Stomach smooth muscle (tissue), 2 donors: ENCODE data around the gene VPS13D.

Experiments used
- H3K27ac ChIP-seq: one replicate; pipeline ENCODE4 v1.7.0; 2013; ENCODE audit warnings: mild to moderate bottlenecking, low read length, inconsistent platforms
- H3K27me3 ChIP-seq, 2 donors: one replicate each; pipeline ENCODE4 v1.7.0; 2013; ENCODE audit warnings: low read length in 2 of 2; ENCODE audit not compliant: insufficient read depth in 2 of 2, control insufficient read depth in 1 of 2
- H3K36me3 ChIP-seq, 2 donors: one replicate each; pipeline ENCODE4 v1.7.0; 2013; ENCODE audit warnings: low read length in 2 of 2; ENCODE audit not compliant: control insufficient read depth in 2 of 2, insufficient read depth in 2 of 2
- H3K4me1 ChIP-seq: one replicate; pipeline ENCODE4 v1.7.0; 2013; ENCODE audit warnings: low read length; ENCODE audit not compliant: control insufficient read depth, insufficient read depth
- H3K4me3 ChIP-seq, 2 donors: one replicate each; pipeline ENCODE4 v1.7.0; 2013; ENCODE audit warnings: low read length in 2 of 2
- H3K9ac ChIP-seq, 2 donors: one replicate each; pipeline ENCODE4 v1.7.0; 2013; ENCODE audit warnings: low read length in 2 of 2, mild to moderate bottlenecking in 1 of 2
- H3K9me3 ChIP-seq, 2 donors: one replicate each; pipeline ENCODE4 v1.7.0; 2013; ENCODE audit warnings: low read length in 2 of 2; ENCODE audit not compliant: control insufficient read depth in 2 of 2
- donor health status: healthy.
- donor health status: Pancreatic carcinoma.

The VPS13D gene

GRCh38 chr1:12258272-12258671 is 28.4 kb downstream of the VPS13D start:
- no peak overlapping the region for H3K9ac ChIP-seq
- no peaks in the 10 kb centered on the region for H3K4me1 ChIP-seq
- H3K27me3 ChIP-seq, result no peaks in the 10 kb centered on the region
- H3K36me3 ChIP-seq, result peaks cover 54 to 75% of the 10 kb centered on the region in 2 donors
- no peak overlapping the region for H3K4me3 ChIP-seq
- H3K9me3 ChIP-seq, result no peaks in the 10 kb centered on the region
- H3K27ac ChIP-seq, result no peak overlapping the region

GRCh38 chr1:12269351-12269750 is 39.5 kb downstream of the VPS13D start:
- H3K4me1 ChIP-seq, result no peaks in the 10 kb centered on the region
- H3K4me3 ChIP-seq, result no peak overlapping the region
- H3K9ac ChIP-seq, result no peak overlapping the region
- H3K27me3 ChIP-seq, result no peaks in the 10 kb centered on the region
- H3K27ac ChIP-seq, result no peak overlapping the region
- H3K9me3 ChIP-seq, result no peaks in the 10 kb centered on the region
- H3K36me3 ChIP-seq, result peaks cover 42 to 50% of the 10 kb centered on the region in 2 donors

DNA sequence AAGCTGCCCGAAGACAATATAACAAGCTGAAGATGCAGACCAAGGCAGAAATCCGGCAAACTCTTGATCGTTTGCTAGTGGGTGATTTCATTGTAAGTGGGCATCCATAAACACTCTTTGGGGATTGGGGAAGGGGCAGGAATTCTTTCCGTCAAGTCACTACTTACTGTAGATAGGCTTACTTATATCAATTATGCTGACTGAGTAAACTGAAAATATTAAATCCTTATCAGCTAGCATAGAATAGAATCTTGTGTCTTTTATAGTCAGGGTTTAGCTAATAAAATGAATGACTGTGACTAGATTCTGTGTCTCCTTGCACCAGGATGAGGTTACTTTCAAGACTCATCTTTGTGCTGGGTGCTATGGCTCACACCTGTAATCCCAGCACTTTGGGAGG is 41.2 kb downstream of the VPS13D start:
- H3K4me1 ChIP-seq, result no peaks in the 10 kb centered on the region
- no peak overlapping the region for H3K4me3 ChIP-seq
- H3K27me3 ChIP-seq, result no peaks in the 10 kb centered on the region
- no peaks in the 10 kb centered on the region for H3K9me3 ChIP-seq
- peaks cover 33 to 46% of the 10 kb centered on the region in 2 donors for H3K36me3 ChIP-seq
- H3K9ac ChIP-seq, result no peak overlapping the region
- H3K27ac ChIP-seq, result no peak overlapping the region

DNA sequence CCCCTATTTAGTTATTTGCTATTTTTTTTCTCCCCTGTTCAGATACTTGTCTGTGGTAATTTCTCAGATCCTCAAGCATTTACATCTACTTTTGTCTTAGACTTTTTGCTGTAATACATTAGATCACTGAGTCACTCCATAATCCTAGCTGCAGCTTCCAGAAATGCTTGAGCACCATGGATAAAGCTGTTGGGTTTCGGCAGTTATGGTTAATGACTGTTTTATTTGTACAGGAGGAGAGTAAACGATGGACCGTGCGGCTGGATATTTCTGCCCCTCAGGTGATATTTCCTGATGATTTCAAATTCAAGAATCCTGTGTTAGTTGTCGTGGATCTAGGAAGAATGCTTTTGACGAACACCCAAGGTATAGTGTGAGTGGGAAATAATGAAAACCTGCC is 42.9 kb downstream of the VPS13D start:
- H3K27ac ChIP-seq, result no peak overlapping the region
- peaks cover 42 to 60% of the 10 kb centered on the region in 2 donors for H3K36me3 ChIP-seq
- H3K9ac ChIP-seq, result no peak overlapping the region
- H3K9me3 ChIP-seq, result no peaks in the 10 kb centered on the region
- H3K27me3 ChIP-seq, result no peaks in the 10 kb centered on the region
- no peak overlapping the region for H3K4me3 ChIP-seq
- no peaks in the 10 kb centered on the region for H3K4me1 ChIP-seq

DNA sequence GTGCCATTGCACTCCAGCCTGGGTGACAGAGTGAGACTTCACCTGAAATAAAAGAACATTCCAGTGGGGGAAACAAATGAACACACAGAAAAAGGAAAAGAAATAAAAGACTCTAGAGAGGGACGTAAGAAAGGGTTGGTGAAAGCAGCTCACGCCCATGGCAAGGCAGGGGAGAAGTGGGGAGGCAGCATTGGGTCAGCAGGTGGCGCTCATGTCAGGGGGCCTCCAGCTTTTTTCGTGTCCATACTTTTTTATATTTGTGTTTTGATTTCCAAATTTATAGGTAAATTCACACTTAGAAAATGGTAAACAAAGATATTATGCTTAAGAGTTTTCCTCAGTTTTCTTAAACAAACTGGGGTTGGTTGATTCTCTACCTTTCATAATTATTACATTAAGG is 45.5 kb downstream of the VPS13D start:
- H3K4me1 ChIP-seq, result no peaks in the 10 kb centered on the region
- H3K27ac ChIP-seq, result no peak overlapping the region
- H3K9ac ChIP-seq, result no peak overlapping the region
- no peaks in the 10 kb centered on the region for H3K27me3 ChIP-seq
- H3K4me3 ChIP-seq, result no peak overlapping the region
- no peaks in the 10 kb centered on the region for H3K9me3 ChIP-seq
- H3K36me3 ChIP-seq, result peaks cover 49 to 55% of the 10 kb centered on the region in 2 donors

- no peaks in the 10 kb centered on the region for H3K9me3 ChIP-seq
- no peak overlapping the region for H3K4me3 ChIP-seq
- H3K36me3 ChIP-seq, result peaks cover 41 to 46% of the 10 kb centered on the region in 2 donors
- no peaks in the 10 kb centered on the region for H3K27me3 ChIP-seq
- no peaks in the 10 kb centered on the region for H3K4me1 ChIP-seq
- H3K9ac ChIP-seq, result no peak overlapping the region
- no peak overlapping the region for H3K27ac ChIP-seq
Measured at GRCh38 chr1:12276225-12276624, 46.4 kb downstream of the VPS13D start.

DNA sequence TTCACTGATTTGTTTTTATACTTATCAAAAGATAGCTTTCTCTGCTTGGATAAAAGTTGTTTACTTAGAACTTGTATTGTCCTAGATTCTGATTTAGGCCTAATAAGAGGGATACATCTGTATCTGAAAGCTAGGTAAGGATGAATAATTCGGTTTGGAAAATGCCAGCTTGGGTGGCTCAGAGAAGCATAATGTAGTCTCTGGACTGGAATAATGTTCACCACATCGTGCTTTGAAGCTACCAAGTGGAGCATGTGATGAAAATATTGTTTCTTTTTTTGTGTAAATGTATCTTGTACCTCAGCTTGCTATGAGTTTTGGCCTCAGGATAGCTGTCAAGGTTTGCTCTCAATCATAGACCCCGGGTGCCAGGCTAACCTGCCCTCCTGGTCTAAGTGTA is 49.2 kb downstream of the VPS13D start:
- Histone ChIP-seq H3K36me3 (peaks cover 45 to 51% of the 10 kb centered on the region in 2 donors), H3K4me3 (no peak overlapping the region)

DNA sequence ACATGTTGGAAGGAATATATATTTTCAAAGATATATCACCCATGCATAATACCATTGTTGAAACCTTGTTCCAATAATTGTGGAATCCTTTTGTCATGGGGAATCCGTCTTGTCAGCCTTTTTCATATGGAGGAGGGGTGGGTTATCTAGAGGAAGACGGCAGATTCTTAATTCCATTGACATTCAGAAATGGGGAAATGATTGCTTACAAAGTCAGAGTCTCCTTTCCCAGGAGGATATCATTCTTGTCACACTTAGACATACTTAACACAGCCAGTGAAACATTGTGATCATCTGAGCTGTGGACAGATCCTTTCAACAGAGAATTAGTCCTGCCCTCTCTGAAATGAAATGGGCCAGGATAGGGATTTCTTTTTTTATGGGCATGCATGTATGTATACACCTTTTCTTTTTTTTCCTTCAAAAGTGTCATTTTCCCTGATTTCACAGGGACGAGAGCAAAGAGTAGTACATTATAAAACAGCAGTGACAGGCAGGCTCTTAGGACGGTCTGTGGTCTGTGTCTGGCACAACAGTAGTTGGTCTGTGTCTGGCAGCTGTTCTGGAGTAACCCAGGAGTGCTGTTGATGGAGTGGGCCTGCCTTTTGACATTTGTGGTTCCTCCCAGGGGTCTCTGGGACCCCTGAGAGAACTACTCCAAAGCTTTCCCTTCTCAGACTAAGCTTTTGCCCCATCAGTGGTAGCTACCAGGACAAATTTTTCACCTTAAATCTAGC is 50.1 kb downstream of the VPS13D start:
- no peaks in the 10 kb centered on the region for H3K27me3 ChIP-seq
- H3K4me1 ChIP-seq, result no peaks in the 10 kb centered on the region
- no peak overlapping the region for H3K9ac ChIP-seq
- no peak overlapping the region for H3K27ac ChIP-seq
- no peak overlapping the region for H3K4me3 ChIP-seq
- no peaks in the 10 kb centered on the region for H3K9me3 ChIP-seq
- H3K36me3 ChIP-seq, result peaks cover 49 to 56% of the 10 kb centered on the region in 2 donors

More for the DNA sequence above, 49.2 kb downstream of the VPS13D start:
- Histone ChIP-seq H3K4me1 (no peaks in the 10 kb centered on the region), H3K9me3 (no peaks in the 10 kb centered on the region), H3K27ac (no peak overlapping the region), H3K9ac (no peak overlapping the region), H3K27me3 (no peaks in the 10 kb centered on the region)

GRCh38 chr1:12282142-12282541 is 52.3 kb downstream of the VPS13D start:
- Histone ChIP-seq H3K9me3 (no peaks in the 10 kb centered on the region), H3K27ac (no peak overlapping the region), H3K9ac (no peak overlapping the region), H3K27me3 (no peaks in the 10 kb centered on the region), H3K36me3 (peaks cover 40 to 42% of the 10 kb centered on the region in 2 donors), H3K4me3 (no peak overlapping the region), H3K4me1 (no peaks in the 10 kb centered on the region)

DNA sequence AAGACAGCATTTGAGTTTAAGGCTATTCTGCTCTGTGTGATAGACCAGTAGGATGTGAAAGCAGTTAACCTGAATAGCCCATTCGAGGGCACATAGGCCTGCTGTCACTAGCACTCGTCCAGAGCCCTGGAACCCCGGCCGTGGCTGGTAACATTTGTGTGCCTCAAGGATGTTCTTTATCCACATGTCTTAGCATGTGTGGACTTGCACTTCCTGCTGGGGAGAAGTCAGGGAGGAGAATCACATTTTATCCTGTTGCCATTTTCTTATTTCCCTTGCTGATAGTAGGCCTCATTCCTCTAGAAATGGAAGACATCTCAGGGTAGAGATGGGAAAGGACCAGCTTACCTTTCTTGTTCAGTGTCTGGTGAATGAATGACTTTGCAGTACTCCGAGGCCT is 54.7 kb downstream of the VPS13D start:
- H3K4me1 ChIP-seq, result no peaks in the 10 kb centered on the region
- H3K27me3 ChIP-seq, result no peaks in the 10 kb centered on the region
- no peak overlapping the region for H3K9ac ChIP-seq
- H3K9me3 ChIP-seq, result no peaks in the 10 kb centered on the region
- H3K36me3 ChIP-seq, result peaks cover 26 to 39% of the 10 kb centered on the region in 2 donors
- H3K4me3 ChIP-seq, result no peak overlapping the region
- no peak overlapping the region for H3K27ac ChIP-seq

- no peaks in the 10 kb centered on the region for H3K27me3 ChIP-seq
- no peaks in the 10 kb centered on the region for H3K4me1 ChIP-seq
- H3K27ac ChIP-seq, result no peak overlapping the region
- no peak overlapping the region for H3K4me3 ChIP-seq
- no peaks in the 10 kb centered on the region for H3K9me3 ChIP-seq
- H3K36me3 ChIP-seq, result peaks cover 25 to 33% of the 10 kb centered on the region in 2 donors
- H3K9ac ChIP-seq, result no peak overlapping the region
Measured at GRCh38 chr1:12285496-12286143, 55.8 kb downstream of the VPS13D start.
